WTC11 (cell line): ENCODE data around the gene RRP8. TPM values are rescaled to one million over a fixed set of nuclear protein-coding genes. Genes with fewer than 3 reads are reported as not detected.

Experiments used
- ATAC-seq: fragments of 200-7000 bp; cut with Tn5 transposase; 2 replicates; pipeline ENCODE4 v1.10.0; 2021; ENCODE audit warnings: mild to moderate bottlenecking, moderate library complexity
- CTCF ChIA-PET: fragments of 300-600 bp; sonication (Branson Sonifier 250); formaldehyde crosslinking; loops from one replicate; lab custom pipeline; 2021; ENCODE audit warnings: antibody characterized with exemption; lab: Charles Lee
- POLR2A ChIA-PET: fragments of 350-600 bp; sonication (Branson Sonifier 250); formaldehyde crosslinking; loops from one replicate; lab custom pipeline; 2021; ENCODE audit warnings: antibody characterized with exemption; lab: Charles Lee
- DNase-seq: peaks from one replicate; pipeline ENCODE4 v3.0.0; 2021; ENCODE audit warnings: low spot score
- H3K27ac Mint-ChIP-seq: 2 replicates; pipeline ENCODE4 v1.8.0; 2021; ENCODE audit warnings: mixed read lengths
- H3K27me3 Mint-ChIP-seq: 2 replicates; pipeline ENCODE4 v1.8.0; 2021; ENCODE audit warnings: low read depth, mild to moderate bottlenecking, moderate library complexity, mixed read lengths
- H3K36me3 Mint-ChIP-seq: 2 replicates; pipeline ENCODE4 v1.8.0; 2021; ENCODE audit warnings: mixed read lengths
- H3K4me1 Mint-ChIP-seq: 2 replicates; pipeline ENCODE4 v1.8.0; 2022; ENCODE audit warnings: mixed read lengths
- H3K4me3 Mint-ChIP-seq: 2 replicates; pipeline ENCODE4 v1.8.0; 2021; ENCODE audit warnings: mild to moderate bottlenecking, moderate library complexity, mixed read lengths
- H3K9me3 Mint-ChIP-seq: 2 replicates; pipeline ENCODE4 v1.8.0; 2021; ENCODE audit warnings: mixed read lengths
- CBFB ChIP-seq: sonication (generic); formaldehyde crosslinking; IDR thresholded peaks from 2 replicates; pipeline ENCODE4 v1.8.1; 2022; ENCODE audit warnings: mild to moderate bottlenecking, low read depth, missing genetic modification reagents
- FOXP1 ChIP-seq: sonication (generic); formaldehyde crosslinking; IDR thresholded peaks from 2 replicates; pipeline ENCODE4 v1.8.0; 2022; ENCODE audit warnings: missing genetic modification reagents, mild to moderate bottlenecking, moderate library complexity, borderline replicate concordance
- JUN ChIP-seq: sonication (generic); formaldehyde crosslinking; IDR thresholded peaks from 2 replicates; pipeline ENCODE4 v1.8.0; 2023; ENCODE audit warnings: mild to moderate bottlenecking, missing genetic modification reagents
- MYBL2 ChIP-seq: sonication (generic); formaldehyde crosslinking; IDR thresholded peaks from 2 replicates; pipeline ENCODE4 v1.8.1; 2023; ENCODE audit warnings: mild to moderate bottlenecking, moderate library complexity, missing genetic modification reagents
- NFATC4 ChIP-seq: fragments of 250-450 bp; sonication (Bioruptor Pico); IDR thresholded peaks from 2 replicates; pipeline ENCODE4 v1.9.0; 2021; ENCODE audit warnings: mild to moderate bottlenecking
- NFYB ChIP-seq: sonication (generic); formaldehyde crosslinking; conservative IDR thresholded peaks from 2 replicates; pipeline ENCODE4 v1.8.0; 2022; ENCODE audit warnings: low read depth, missing genetic modification reagents
- SMAD3 ChIP-seq: sonication (generic); formaldehyde crosslinking; IDR thresholded peaks from 2 replicates; pipeline ENCODE4 v1.8.0; 2022; ENCODE audit warnings: missing genetic modification reagents, mild to moderate bottlenecking, borderline replicate concordance
- ZNF138 ChIP-seq: sonication (generic); formaldehyde crosslinking; conservative IDR thresholded peaks from 2 replicates; pipeline ENCODE4 v1.8.1; 2022; ENCODE audit warnings: mild to moderate bottlenecking, moderate library complexity, missing genetic modification reagents
- ZNF263 ChIP-seq: sonication (generic); formaldehyde crosslinking; IDR thresholded peaks from 2 replicates; pipeline ENCODE4 v1.8.1; 2022; ENCODE audit warnings: low read depth, mild to moderate bottlenecking, moderate library complexity, missing genetic modification reagents
- ZNF425 ChIP-seq: fragments of 250-450 bp; sonication (Bioruptor Pico); conservative IDR thresholded peaks from 2 replicates; pipeline ENCODE4 v1.9.0; 2021; ENCODE audit warnings: mild to moderate bottlenecking
- total RNA-seq: library from RNA; stranded (reverse); gene quantifications from 3 replicates; pipeline ENCODE4 v1.2.3, GENCODE V29; 2021
- TF ChIP-seq, protein P1 (sequence below): sonication (generic); formaldehyde crosslinking; conservative IDR thresholded peaks from 2 replicates; pipeline ENCODE4 v1.8.1; 2023; ENCODE audit warnings: mild to moderate bottlenecking, low read depth, missing genetic modification reagents, moderate library complexity
- TF ChIP-seq, protein P2 (sequence below): sonication (generic); formaldehyde crosslinking; IDR thresholded peaks from 2 replicates; pipeline ENCODE4 v1.8.1; 2022; ENCODE audit warnings: low read depth, missing genetic modification reagents, borderline replicate concordance
- TF ChIP-seq, protein P3 (sequence below): sonication (generic); formaldehyde crosslinking; IDR thresholded peaks from 2 replicates; pipeline ENCODE4 v1.8.1; 2022; ENCODE audit warnings: mild to moderate bottlenecking, moderate library complexity, missing genetic modification reagents

RRP8 gene
- total RNA-seq, 1 experiment from 2014 or later, result 15.0 TPM

DNA sequence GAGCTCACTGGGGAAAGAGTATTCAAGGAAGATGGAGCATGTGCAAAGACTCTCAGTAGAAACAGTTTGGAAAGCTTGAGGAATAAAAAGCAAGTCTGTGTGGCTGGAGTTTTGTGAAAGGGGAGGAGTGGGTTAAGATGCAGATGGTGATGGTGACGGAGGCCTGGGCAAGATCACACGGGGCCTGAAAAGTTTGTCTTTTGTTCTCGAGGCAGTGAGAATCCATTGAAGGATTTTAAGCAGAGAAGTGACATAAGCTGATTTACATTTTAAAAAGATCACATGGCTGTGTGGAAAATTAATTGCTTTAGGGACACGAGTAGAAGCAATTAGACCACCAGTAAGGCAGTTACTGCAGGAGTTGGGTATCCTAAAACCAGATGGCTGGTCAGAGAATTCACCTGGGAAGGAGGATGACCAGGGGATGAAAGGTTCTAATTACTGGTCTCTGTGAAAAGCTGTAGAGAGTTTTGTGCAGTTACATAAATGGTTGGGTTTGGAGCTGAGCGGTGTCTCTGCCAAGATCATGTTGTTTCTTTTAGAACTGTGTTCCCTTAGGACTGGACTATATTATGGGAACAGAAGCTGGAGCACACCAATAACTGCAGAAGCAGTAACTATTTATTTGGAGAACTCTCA lies 7.1 kb downstream of the RRP8 start (continued):
- TF ChIP-seq, protein P1, sequence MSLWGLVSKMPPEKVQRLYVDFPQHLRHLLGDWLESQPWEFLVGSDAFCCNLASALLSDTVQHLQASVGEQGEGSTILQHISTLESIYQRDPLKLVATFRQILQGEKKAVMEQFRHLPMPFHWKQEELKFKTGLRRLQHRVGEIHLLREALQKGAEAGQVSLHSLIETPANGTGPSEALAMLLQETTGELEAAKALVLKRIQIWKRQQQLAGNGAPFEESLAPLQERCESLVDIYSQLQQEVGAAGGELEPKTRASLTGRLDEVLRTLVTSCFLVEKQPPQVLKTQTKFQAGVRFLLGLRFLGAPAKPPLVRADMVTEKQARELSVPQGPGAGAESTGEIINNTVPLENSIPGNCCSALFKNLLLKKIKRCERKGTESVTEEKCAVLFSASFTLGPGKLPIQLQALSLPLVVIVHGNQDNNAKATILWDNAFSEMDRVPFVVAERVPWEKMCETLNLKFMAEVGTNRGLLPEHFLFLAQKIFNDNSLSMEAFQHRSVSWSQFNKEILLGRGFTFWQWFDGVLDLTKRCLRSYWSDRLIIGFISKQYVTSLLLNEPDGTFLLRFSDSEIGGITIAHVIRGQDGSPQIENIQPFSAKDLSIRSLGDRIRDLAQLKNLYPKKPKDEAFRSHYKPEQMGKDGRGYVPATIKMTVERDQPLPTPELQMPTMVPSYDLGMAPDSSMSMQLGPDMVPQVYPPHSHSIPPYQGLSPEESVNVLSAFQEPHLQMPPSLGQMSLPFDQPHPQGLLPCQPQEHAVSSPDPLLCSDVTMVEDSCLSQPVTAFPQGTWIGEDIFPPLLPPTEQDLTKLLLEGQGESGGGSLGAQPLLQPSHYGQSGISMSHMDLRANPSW (CRISPR knock-in tag), result no peak

GRCh38 chr11:6594142-6594768 lies 9.2 kb downstream of the RRP8 start:
- TF ChIP-seq ZNF138 (no peak), MYBL2 (CRISPR knock-in tag) (no peak), ZNF425 (CRISPR knock-in tag) (no peak), NFYB (CRISPR knock-in tag) (no peak), NFATC4 (CRISPR knock-in tag) (no peak), SMAD3 (CRISPR knock-in tag) (no peak), FOXP1 (no peak)
- TF ChIP-seq, protein P1 (CRISPR knock-in tag), result no peak
- TF ChIP-seq, protein P2, sequence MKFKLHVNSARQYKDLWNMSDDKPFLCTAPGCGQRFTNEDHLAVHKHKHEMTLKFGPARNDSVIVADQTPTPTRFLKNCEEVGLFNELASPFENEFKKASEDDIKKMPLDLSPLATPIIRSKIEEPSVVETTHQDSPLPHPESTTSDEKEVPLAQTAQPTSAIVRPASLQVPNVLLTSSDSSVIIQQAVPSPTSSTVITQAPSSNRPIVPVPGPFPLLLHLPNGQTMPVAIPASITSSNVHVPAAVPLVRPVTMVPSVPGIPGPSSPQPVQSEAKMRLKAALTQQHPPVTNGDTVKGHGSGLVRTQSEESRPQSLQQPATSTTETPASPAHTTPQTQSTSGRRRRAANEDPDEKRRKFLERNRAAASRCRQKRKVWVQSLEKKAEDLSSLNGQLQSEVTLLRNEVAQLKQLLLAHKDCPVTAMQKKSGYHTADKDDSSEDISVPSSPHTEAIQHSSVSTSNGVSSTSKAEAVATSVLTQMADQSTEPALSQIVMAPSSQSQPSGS (CRISPR knock-in tag), result no peak
- Mint-ChIP-seq H3K9me3 (no peaks in the 10 kb centered on the region), H3K4me3 (no peak overlapping the region), H3K27me3 (no peaks in the 10 kb centered on the region), H3K4me1 (peaks cover 6% of the 10 kb centered on the region; the same call in 1 of the 2 replicates), H3K27ac (no peak overlapping the region; the same call in 1 of the 2 replicates), H3K36me3 (peaks cover 13% of the 10 kb centered on the region)
- DNase-seq (no peak), ATAC-seq (no peak)
- ChIA-PET POLR2A (no interaction called here), CTCF (interaction anchor here (0.8 to 2.5 kb wide), 8 partner anchors 9 to 215 kb away, joined by 3 to 10 read pairs (median 4); partner anchors contain the start of gene TAF10)

DNA sequence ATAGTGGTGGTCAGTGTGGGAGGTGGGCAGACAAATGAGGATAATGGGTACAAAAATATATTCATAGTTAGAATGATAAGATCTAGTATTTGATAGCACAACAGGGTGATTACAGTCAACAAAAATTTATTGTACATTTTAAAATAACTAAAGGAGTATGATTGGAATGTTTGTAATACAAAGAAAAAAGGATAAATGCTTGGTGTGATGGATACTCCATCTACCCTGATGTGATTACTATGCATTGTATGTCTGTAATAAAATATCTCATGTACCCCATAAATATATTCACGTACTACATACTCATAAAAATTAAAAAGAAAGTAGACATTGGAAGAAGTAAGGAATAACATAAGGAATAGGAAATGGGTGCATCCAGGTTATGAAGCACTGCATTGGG lies 15.4 kb downstream of the RRP8 start:
- peaks cover 26% of the 10 kb centered on the region for H3K9me3 Mint-ChIP-seq
- H3K4me1 Mint-ChIP-seq, result no peaks in the 10 kb centered on the region
- no peak overlapping the region for H3K27ac Mint-ChIP-seq
- CTCF ChIA-PET, result interaction anchor here (1.0 to 1.8 kb wide), 5 partner anchors 17 to 209 kb away, joined by 3 to 12 read pairs (median 6); partner anchors contain the start of gene TAF10
- DNase-seq (no peak), ATAC-seq (no peak)
- no peaks in the 10 kb centered on the region for H3K27me3 Mint-ChIP-seq
- POLR2A ChIA-PET, result no interaction called here
- peaks cover 3% of the 10 kb centered on the region for H3K36me3 Mint-ChIP-seq
- no peak overlapping the region for H3K4me3 Mint-ChIP-seq
- TF ChIP-seq FOXP1, result no peak
- no peak for TF ChIP-seq CBFB
- TF ChIP-seq ZNF425 (CRISPR knock-in tag), result no peak
- no peak for TF ChIP-seq ZNF263 (CRISPR knock-in tag)
- TF ChIP-seq JUN (CRISPR knock-in tag), result no peak
- TF ChIP-seq, protein P3, sequence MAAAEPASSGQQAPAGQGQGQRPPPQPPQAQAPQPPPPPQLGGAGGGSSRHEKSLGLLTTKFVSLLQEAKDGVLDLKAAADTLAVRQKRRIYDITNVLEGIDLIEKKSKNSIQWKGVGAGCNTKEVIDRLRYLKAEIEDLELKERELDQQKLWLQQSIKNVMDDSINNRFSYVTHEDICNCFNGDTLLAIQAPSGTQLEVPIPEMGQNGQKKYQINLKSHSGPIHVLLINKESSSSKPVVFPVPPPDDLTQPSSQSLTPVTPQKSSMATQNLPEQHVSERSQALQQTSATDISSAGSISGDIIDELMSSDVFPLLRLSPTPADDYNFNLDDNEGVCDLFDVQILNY (CRISPR knock-in tag), result no peak
- TF ChIP-seq MYBL2 (CRISPR knock-in tag), result no peak
